Measurements from ENCODE around the gene APOL3. TPM values are rescaled to one million over a fixed set of nuclear protein-coding genes. Genes with fewer than 3 reads are reported as not detected.

APOL3 gene
- total and polyA plus RNA-seq, 10 of the 15 experiments (the other 5 are each of a cell fraction or from before 2014, with no cell fraction given), result 6.9 to 66.8 (median 48.5) TPM

- ATAC-seq (no peak), FAIRE-seq (no peak), DNase-seq (ENCODE audit: low read depth, low spot score) (no peak)
- Histone ChIP-seq H2AFZ (ENCODE audit: control insufficient read depth, low read depth, low read length) (no peak overlapping the region), H3K4me1 (ENCODE audit: control insufficient read depth, insufficient read depth, low read length) (peaks cover 11% of the 10 kb centered on the region), H3K79me2 (ENCODE audit: control insufficient read depth, insufficient read depth, low read length) (no peaks in the 10 kb centered on the region), H3K4me3 (no peak overlapping the region), H3K36me3 (ENCODE audit: control insufficient read depth in 2 of 2, insufficient read depth in 2 of 2, low read length in 1 of 2) (no peaks in the 10 kb centered on the region), H3K27me3 (replicated peaks in 1 of 2; ENCODE audit: control insufficient read depth in 2 of 2, insufficient read depth in 2 of 2, low read length in 1 of 2) (no peaks in the 10 kb centered on the region; a peak in 1 of 4 replicates), H3K27ac (ENCODE audit: control insufficient read depth, insufficient read depth) (no peak overlapping the region), H3K9ac (ENCODE audit: control insufficient read depth, insufficient read depth, low read length) (no peak overlapping the region), H3K9me3 (replicated peaks; ENCODE audit: control insufficient read depth, insufficient read depth, low read length) (no peaks in the 10 kb centered on the region), H3K4me2 (ENCODE audit: control insufficient read depth, insufficient read depth) (no peak overlapping the region), H4K20me1 (ENCODE audit: control insufficient read depth, insufficient read depth) (no peaks in the 10 kb centered on the region)
- ChIA-PET SMC1A (ENCODE audit: uncharacterized antibody, unreplicated experiment) (no interaction called here), POLR2A (no interaction called here), CTCF (no interaction called here), RAD21 (ENCODE audit: unreplicated experiment) (no interaction called here)
- intact Hi-C loops (cut with micrococcal nuclease; ENCODE audit: unreplicated experiment), result no loop called here
- WGBS (ENCODE audit: insufficient coverage, insufficient replicate concordance, low lambda C conversion rate, missing lambda C conversion rate), result 23% methylated on average over 8 of the region's 8 CpGs
- no TSS peak for BruUV-seq (replicated peaks)
- no peak for TF ChIP-seq E4F1 (IDR thresholded peaks at IDR 0.05; ENCODE audit: borderline replicate concordance, partially characterized antibody)
- TF ChIP-seq KDM1A (IDR thresholded peaks at IDR 0.05; ENCODE audit: borderline replicate concordance), result no peak
- no peak for TF ChIP-seq HDGF (IDR thresholded peaks at IDR 0.05)
- TF ChIP-seq PKNOX1 (IDR thresholded peaks at IDR 0.05), result no peak
- no peak for TF ChIP-seq BCL11A (IDR thresholded peaks at IDR 0.05; ENCODE audit: low read depth, low read length)
- no peak for TF ChIP-seq ZSCAN29 (IDR thresholded peaks at IDR 0.05)
- no peak for TF ChIP-seq NFXL1 (IDR thresholded peaks at IDR 0.05; ENCODE audit: borderline replicate concordance)
- TF ChIP-seq, protein P1, sequence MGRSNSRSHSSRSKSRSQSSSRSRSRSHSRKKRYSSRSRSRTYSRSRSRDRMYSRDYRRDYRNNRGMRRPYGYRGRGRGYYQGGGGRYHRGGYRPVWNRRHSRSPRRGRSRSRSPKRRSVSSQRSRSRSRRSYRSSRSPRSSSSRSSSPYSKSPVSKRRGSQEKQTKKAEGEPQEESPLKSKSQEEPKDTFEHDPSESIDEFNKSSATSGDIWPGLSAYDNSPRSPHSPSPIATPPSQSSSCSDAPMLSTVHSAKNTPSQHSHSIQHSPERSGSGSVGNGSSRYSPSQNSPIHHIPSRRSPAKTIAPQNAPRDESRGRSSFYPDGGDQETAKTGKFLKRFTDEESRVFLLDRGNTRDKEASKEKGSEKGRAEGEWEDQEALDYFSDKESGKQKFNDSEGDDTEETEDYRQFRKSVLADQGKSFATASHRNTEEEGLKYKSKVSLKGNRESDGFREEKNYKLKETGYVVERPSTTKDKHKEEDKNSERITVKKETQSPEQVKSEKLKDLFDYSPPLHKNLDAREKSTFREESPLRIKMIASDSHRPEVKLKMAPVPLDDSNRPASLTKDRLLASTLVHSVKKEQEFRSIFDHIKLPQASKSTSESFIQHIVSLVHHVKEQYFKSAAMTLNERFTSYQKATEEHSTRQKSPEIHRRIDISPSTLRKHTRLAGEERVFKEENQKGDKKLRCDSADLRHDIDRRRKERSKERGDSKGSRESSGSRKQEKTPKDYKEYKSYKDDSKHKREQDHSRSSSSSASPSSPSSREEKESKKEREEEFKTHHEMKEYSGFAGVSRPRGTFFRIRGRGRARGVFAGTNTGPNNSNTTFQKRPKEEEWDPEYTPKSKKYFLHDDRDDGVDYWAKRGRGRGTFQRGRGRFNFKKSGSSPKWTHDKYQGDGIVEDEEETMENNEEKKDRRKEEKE (IDR thresholded peaks at IDR 0.05), result no peak
- TF ChIP-seq NFYA (IDR thresholded peaks at IDR 0.05; ENCODE audit: borderline replicate concordance, low read depth, low read length), result no peak
- TF ChIP-seq POLR2AphosphoS2 (IDR thresholded peaks at IDR 0.05; ENCODE audit: low read depth, low read length), result no peak
- in situ Hi-C loops (cut with MboI), result no loop called here
These were observed 53.1 kb downstream of the APOL3 start for GRCh38 chr22:36107436-36107835.
